Measurements from ENCODE around the gene TDO2.
"Not testable (repeated sequence)": the region's sequence is repeated elsewhere in the genome, so short reads cannot be mapped to it uniquely, and the experiment has no call there.

Gene TDO2

DNA sequence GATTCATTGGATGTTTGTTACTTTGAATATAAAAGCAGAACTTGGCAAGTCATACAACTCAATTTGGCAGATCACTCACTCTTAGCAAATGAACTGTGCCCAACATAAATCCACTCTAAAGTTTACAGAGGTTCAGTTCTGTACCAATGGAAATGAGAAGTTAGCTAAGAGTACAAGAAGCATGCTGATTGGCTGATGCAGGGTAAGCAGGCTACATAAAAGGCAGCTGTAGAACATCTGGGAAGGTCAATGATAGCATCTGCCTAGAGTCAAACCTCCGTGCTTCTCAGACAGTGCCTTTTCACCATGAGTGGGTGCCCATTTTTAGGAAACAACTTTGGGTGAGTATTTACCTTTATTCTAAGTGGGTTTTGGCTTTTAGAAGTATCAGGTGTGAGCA, at the start of gene TDO2:
Gene TDO2, plus strand, starts transcription at position 244 of the 400 bp plus-strand sequence. Its CDS starts 63 bp downstream, at position 307.
- DNase-seq, result no peak

DNA sequence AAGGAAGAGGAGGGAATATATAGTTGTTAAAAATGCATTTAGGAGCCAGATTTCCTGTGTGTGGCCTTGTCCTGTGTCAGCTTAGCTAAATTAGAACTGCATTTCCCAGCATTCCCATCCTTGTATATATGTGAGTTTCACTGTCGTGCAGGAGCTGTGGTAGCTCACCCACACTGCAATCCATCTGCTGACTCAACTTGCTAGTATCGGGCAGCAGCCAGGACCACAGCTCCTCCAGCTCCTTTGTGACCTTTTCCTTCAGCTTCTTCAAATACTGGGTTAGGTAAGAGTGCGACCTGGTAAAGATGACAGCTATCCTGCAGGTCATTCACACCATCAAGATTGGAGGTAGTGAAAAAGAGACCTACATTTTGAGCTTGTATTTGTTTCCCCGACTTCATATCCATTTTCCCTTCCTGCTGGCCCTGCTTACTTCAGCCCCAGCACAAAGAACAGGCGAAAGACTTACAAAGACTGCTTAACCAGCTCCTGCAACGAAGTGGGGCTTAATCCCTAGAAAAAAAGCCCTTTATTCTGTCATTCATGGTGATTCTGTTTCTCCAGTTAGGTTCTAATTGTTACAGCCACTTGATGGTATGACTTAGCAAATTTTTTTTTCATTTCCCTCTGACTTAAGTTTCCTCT, 48.8 kb upstream of the TDO2 start:
- DNase-seq, result no peak

DNA sequence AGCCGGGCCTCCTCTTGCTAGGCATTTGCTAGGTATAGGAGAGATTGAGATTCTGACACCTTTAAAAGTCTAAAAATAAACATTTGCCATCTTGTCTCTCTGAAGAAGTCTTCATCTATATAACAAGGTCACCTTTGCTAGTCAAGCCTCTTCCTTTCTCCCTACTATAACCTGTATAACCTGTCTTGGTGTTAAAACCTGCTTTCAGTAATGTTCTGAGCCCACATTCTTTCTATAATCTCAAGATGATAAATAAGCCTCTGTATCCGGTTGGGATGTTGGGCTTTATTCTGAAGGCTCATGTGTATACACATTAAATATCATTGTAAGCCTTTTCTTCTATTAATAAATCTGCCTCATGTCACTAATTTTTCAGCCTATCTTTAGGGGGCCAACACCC, 47.6 kb upstream of the TDO2 start:
- no peak for DNase-seq

DNA sequence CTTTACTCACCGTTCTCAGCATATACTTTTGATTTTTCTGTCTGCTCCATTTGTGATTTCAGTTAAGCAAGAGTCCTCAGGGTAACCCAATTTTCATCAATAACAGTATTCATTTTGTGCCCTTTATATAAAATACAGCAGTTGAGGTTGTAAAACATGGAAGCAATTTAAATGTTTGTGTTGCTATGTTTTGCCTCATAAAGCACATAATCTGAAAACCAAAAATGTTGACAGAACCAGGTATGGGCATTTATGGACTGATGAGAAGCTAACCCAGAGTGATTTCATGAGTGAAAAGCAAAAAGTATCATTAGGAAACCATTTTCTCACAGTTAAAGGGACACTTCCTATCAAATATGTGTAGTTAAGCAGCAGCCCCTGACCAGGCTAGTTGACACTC, 37.3 kb upstream of the TDO2 start, which contains the start of gene ASIC5:
Gene ASIC5, minus strand, starts transcription at position 101 of the 400 bp plus-strand sequence. Its CDS starts 51 bp downstream, at position 50.
- no peak for DNase-seq

DNA sequence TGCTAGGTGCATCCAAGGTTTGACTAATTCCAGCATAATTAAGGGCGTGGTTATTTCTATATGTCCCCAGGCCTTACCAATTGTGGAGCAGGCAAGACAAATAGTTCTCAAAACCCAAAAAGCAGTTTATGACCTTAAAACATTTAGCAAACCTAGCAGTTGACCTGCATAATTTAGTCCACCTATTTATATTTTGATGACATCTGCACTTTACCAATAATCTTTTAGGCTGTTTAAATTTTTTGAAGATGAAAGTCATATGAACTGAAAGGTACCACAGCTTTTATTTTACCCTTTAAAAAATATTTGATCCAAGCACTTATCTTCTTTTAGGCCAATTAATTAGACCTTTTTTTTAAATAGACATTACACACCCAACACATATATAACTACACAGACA, 27.6 kb upstream of the TDO2 start:
- no peak for DNase-seq

DNA sequence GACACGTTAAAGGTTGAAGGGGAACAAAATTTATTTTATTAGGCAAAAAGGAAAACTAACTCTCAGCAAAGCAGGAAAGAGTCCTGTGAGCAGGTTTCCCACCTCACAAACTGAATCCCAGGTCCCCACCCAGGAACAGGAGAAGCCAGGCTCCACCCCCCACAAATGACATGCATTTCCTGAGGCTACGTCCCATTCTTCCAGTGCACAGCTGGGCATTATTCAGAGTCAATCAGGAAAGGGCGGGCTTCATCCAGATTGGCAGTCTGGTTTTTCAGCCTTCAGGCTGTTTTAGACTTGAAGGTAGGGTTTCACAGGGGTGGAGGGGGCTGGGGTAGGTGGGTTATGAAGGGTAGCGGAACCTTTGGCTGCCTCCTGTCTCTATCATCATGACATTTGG, 25.5 kb upstream of the TDO2 start:
- no peak for DNase-seq

DNA sequence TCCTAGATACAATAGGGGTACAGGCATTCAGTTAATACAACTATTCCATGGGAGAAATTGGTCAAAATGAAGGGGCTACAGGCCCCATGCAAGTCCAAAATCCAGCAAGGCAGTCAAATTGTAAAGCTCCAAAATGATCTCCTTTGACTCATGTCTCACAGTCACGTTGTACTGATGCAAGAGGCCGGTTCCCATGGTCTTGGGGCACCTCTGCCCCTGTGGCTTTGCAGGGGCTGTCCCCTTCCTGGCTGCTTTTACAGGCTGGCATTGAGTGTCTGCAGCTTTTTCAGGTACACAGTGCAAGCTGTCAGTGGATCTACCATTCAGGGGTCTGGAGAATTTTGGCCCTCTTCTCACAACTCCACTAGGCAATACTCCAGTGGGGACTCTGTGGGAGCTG, 24.9 kb upstream of the TDO2 start:
- DNase-seq, result no peak

DNA sequence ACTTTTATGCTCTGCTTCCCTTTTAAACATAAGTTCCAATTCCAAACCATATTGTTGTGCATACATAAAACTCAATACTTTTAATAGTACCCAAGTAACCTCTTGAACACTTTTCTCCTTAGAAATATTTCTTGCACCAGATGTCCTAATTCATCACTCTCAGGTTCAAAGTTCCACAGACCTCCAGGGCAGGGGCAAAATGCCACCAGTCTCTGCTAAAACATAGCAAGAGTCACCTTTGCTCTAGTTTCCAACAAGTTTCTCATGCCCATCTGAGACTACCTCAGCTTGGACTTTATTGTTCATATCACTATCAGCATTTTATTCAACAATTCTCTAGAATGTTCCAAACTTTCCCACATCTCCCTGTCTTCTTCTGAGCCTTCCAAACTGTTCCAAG, 23.7 kb upstream of the TDO2 start:
- DNase-seq, result no peak

DNA sequence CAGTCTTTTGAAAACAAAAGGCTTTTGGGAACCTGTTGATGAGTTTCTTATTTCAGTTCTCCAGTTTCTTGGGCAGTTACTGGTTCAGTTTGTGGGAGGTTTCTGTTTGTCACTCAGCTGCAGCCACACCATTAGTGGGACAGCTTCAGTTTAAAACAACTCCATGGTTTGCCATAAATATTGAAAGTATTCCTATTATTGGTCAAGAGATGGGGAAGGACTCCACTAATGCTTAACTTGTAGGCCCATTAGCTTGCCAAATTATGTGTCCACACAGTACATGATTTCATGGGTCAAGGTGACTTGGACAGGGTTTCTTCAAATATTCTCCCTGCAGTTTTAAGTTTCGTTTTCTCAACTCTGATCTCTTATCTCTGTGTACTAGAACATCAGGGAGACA, 21.9 kb upstream of the TDO2 start:
- no peak for DNase-seq

DNA sequence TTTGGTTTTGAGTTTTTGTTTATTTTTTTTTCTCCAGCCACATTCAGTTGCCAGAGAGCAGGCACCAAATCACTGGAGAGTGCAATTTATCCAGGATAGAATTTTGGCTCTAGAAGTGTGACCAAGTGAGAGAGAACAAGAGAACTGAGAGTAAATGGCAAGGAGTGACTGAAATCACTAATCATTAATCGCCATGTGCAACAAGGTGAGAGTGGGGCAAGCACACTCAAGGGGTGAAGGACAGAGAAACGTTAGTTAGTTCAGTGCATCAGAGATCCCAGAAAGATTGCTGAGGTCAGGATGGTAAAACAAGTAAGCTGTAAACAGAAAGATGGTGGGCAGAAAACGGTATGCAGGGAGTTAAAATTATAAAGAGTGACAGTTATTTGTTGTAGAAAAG, 19.6 kb upstream of the TDO2 start:
- no peak for DNase-seq

DNA sequence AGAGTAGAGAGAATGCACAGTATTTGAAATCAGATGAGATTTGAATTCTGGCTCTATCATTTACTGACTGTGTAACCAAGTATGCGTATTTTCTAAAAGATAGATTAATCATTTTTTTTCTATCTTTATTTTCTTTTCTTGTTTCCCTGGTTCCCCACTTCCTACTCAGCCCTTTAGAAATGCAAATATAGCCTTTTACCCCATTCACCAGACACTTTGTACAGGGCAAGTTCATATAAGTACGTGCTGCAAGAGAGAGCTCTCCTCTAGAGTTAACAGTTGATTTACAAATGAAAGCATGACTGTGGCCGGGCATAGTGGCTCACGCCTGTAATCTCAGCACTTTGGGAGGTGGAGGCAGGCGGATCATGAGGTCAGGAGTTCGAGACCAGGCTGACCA, 17.8 kb upstream of the TDO2 start:
- DNase-seq, result no peak

DNA sequence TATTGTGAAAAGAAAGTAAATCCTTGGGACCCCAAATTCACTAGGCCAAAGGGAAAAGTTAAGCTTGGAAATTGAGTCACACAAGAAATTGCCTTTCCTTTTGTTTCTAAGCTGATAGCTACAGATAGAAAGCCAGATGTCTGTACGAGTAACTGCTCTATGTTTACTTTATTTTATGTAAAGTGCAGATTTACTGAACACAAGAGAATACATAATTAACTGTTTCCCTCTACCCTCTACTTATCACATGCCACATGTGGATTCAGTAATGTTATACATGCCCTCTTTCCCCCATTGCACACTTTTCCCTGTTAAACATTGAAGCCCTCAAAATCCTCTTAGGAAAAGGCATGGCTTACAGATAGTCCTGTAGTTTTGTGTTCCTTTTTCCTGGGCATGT, 16.5 kb upstream of the TDO2 start:
- no peak for DNase-seq

DNA sequence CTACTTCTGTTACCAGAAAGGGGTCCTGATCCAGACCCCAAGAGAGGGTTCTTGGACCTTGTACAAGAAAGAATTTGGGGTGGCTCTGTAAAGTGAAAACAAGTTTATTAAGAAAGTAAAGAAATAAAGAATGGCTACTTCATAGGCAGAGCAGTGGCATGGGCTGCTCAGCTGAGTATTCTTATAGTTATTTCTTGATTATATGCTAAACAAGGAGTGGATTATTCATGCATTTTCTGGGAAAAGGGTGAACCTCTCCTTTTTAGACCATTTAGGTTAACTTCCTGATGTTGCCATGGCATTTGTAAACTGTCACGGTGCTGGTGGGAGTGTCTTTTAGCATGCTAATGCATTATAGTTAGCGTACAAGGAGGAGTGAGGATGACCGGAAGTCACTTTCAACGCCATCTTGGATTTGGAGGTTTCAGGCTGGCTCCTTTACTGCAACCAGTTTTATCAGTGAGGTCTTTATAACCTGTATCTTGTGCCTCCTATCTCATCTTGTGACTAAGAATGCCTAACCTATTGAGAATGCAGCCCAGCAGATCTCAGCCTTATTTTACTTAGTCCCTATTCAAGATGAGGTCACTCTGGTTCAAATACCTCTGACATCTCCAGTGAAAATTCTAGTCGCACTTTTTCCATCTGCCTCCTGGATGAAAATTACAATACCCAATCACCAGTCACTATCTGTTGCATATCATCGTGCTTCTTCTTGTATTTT, 15.5 kb upstream of the TDO2 start:
- DNase-seq, result no peak

DNA sequence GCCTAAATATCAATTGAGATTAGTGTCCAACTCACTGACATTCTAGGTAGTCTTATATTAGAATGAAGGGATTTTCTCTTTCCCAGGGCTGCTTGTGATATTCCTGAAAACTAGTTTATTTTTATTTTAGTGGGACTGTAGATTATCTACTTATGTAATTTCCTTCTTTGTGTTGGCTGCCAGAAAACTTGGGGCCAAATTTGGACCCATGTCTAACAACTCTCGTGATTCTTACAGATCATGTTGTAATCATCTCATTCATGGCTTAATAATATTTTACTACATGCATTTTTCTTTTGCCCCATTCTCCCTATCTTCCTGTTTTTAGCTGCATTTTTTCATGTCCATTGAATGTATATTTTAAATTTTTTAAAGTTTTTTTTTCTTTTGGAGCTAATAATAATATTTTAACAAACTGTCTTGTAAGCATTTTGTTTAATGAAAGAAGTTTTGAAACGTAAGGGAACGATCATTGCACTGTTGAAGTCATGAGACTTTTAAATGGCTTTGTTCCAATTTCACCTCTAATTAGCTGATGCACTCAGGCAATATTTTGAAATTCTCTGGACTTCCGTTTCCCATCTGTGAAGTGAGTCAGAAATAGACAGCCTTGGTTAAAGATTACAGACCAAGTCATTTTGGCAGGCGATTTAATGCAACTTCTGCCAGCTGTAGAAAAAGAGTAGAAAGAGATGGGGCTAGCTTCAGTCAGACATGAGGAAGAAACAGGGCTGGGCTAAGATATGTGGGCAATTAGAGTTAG, 14.3 kb upstream of the TDO2 start:
- DNase-seq, result no peak

DNA sequence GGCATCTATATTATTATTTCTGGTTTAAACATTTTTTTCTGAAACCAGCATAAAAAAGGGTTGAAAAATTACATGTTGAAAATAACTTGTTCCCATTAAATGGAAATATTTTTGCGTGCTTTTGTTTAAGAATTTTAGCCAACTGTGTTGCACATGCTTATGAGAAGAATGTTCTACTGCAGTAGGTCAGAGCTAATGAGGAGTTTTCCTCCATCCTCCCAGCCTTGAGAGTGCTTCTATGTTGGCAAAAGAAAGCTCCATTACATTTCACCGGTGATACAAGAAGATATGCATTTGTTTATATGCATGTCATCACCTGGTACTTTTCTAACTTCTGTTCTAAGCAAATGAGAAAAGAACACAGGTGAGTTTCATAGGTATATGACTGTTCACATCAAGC, 13.6 kb upstream of the TDO2 start:
- DNase-seq, result no peak

DNA sequence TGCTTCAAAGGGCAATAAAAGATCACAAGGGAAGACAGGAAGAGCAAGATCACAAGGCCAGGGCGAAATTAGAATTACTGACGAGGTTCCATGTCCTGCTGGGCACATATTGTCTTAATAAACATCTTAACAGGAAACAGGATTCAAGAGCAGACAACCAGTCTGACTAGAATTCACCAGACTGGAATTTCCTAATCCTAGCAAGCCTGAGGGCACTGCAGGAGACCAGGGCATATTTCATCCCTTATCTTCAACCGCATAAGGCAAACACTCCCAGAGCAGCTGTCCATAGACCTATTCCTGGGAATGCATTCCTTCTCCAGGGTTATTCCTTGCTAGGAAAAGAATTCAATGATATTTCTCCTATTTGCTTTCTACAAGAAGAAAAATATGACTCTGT, 12.4 kb upstream of the TDO2 start:
- DNase-seq, result no peak

DNA sequence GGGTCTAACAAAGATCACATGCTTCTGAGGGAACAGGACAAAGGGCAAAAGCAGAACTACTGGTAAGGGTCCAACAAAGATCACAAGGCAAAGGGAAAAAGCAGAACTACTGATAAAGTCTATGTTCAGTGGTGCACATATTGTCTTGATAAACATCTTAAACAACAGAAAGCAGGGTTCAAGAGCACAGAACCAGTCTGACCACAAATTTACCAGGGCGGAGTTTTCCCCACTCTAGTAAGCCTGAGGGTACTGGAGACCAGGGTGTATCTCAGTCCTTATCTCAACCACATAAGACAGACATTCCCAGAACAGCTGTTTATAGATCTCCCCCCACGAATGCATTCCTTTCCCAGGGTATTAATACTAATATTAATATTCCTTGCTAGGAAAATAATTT, 5.1 kb upstream of the TDO2 start:
- not testable (repeated sequence) for DNase-seq

DNA sequence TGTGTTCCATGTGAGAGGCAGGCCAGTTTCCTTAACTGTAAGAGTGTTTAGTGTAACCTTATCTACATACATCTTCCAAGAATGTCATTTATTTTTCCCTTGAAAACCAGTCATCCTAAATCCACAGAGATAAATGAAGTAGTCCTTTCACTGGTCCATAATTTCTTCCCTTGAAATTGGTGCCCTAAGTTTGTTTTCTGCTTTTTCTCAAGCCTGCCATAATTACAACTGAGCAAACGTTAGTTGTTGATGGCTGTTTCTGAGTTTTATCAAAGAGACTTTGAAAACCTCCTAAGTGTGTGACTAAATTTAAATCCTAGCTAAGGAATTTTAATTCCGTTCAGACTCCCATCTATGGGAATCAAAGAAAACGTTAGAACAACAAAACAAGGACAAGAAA, 3.6 kb upstream of the TDO2 start:
- no peak for DNase-seq

DNA sequence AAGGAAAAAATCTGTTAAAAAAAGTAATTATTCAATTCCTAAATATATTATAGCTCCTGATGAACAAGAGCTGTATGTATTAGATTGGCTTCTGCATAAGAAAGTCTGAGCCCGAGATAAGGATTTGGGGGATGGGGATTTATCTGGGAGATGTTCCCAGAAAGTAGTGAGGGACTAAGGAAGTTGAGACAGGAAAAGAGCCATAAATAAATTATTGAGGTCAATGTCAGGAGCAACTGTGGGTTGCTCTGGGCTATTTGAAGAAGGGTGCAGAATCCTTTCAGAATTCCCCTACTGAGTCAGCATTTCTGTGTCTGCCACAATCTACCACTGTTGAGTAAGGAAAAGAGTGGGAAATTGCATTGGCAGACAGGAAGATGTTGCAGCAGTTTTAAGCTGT, 3.1 kb upstream of the TDO2 start:
- DNase-seq, result no peak

DNA sequence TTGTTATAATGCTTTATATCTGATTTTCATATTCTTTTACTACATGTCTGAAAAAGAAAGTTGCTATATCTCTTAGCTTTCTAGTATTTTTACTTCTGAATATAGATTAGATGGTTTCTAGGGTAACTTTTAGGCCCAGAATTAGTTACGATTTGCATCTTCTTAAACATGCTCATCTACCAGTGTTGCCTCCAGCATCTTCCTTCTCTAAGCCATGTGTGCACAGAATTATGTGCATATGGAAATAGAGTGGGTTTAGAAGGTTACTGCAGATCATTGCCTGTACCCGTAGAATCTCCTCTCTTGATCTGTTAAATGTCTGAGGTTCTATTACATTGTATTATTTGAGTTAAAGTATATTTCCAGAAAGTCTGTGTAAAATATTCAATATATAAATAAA, 2.5 kb upstream of the TDO2 start:
- no peak for DNase-seq

DNA sequence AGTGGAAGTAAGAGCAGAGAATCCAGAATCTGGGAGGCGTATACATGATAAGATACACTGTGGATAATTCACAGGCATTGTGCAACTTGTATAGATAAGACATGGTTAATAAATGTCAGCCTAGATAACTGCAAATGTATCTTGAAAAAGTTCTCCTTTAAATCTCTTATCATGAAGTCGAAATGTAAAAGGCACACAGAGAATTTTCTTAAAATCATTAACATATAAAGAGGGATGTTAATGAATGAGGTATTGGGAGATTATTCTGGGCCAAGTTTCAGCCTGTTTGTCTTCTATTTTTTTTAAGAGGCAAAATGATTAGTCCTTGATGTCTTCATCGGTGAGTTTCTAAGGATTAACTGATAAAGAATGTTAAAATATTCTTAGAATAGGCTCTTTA, 835 bp downstream of the TDO2 start:
- DNase-seq, result no peak

DNA sequence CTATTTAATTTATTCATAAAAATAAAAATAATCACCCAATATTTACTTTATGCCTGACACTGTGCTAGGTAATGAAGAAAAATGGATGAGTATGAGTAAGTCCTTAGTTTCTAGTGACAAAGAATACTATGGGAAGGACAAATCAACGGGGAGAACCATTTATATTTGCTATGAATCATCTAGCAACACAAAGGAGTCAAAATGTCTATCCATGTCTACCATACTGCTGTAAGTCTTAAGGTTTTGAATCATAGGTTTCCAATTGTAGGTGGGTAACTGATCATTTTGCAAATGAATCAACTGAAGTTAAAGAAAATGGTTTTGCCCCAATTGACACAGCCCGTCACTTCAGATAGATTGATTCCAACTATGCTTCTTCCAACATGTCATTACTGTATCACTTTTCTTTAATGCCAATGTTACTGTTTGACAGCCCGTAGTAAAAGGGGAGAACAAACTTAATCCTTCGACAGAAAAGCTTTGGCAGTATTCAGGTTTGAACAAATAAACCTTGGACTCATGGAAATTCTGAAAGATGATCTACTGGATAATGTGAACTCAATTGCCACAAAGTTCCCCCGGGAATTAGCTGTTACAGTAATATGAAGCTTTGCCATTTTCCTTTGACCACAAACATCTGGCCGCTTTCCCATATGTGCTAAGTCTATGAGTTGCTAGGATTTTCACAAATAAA, 3.2 kb downstream of the TDO2 start:
- DNase-seq, result no peak

DNA sequence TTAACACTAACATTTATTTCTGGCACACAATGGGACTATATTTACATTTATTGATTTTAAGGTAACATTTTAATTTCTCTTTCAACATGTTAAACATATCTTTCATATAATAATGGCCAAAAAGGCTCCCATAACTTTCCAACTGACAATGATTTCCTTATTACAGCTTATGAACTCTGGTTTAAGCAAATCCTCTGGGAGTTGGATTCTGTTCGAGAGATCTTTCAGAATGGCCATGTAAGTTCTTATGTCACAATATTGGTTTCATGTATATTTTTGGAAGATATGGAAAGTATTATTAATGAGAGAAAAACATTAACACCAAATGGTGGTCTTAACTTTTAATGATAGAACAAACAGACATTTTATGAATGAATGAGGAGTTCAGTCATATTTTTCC, 4.1 kb downstream of the TDO2 start:
- DNase-seq, result no peak

Data from CD4-positive, alpha-beta T cell treated with Interferon alpha-2 for 1 hour (primary cell).